ENCODE measurements around the gene STK32B. TPM values are rescaled to one million over a fixed set of nuclear protein-coding genes. Genes with fewer than 3 reads are reported as not detected.

The STK32B gene

Small RNA genes within 50 kb of the gene (small RNA-seq; reads per million reads assigned to genes)
- not detected for gene RF00019
